IMR-90 (cell line): ENCODE measurements around the gene CYFIP1.
"Not testable (repeated sequence)": the region's sequence is repeated elsewhere in the genome, so short reads cannot be mapped to it uniquely, and the experiment has no call there.

Experiments used
- BHLHE40 ChIP-seq: fragments of 150-350 bp; IDR thresholded peaks from 2 replicates; pipeline ENCODE4 v1.6.1; 2016; ENCODE audit warnings: mild to moderate bottlenecking, low read depth, low read length
- CEBPB ChIP-seq: IDR thresholded peaks from 2 replicates; pipeline ENCODE4 v1.6.1; 2012; ENCODE audit warnings: low read depth, low read length, improper control_type of control experiment
- CHD1 ChIP-seq: IDR thresholded peaks from 2 replicates; pipeline ENCODE4 v1.6.1; 2012; ENCODE audit warnings: low read depth, low read length, improper control_type of control experiment
- CTCF ChIP-seq: conservative IDR thresholded peaks from 2 replicates; pipeline ENCODE4 v1.5.1; 2012; ENCODE audit warnings: mild to moderate bottlenecking, low read depth, low read length, improper control_type of control experiment
- ELK1 ChIP-seq: fragments of 150-350 bp; IDR thresholded peaks from 2 replicates; pipeline ENCODE4 v1.6.1; 2016; ENCODE audit warnings: low read depth, mild to moderate bottlenecking, low read length, moderate library complexity, borderline replicate concordance
- FOS ChIP-seq: fragments of 150-350 bp; IDR thresholded peaks from 2 replicates; pipeline ENCODE4 v1.6.1; 2016; ENCODE audit warnings: low read depth, low read length
- MAFK ChIP-seq: IDR thresholded peaks from 2 replicates; pipeline ENCODE4 v1.6.1; 2012; ENCODE audit warnings: low read depth, low read length, improper control_type of control experiment
- MAZ ChIP-seq: IDR thresholded peaks from 2 replicates; pipeline ENCODE4 v1.6.1; 2012; ENCODE audit warnings: low read depth, mild to moderate bottlenecking, low read length, improper control_type of control experiment, moderate library complexity, borderline replicate concordance
- POLR2A ChIP-seq: IDR thresholded peaks from 2 replicates; pipeline ENCODE4 v1.6.1; 2012; ENCODE audit warnings: mild to moderate bottlenecking, low read depth, low read length
- RAD21 ChIP-seq: IDR thresholded peaks from 2 replicates; pipeline ENCODE4 v1.6.1; 2012; ENCODE audit warnings: low read length, improper control_type of control experiment
- RCOR1 ChIP-seq: IDR thresholded peaks from 2 replicates; pipeline ENCODE4 v1.6.1; 2012; ENCODE audit warnings: mild to moderate bottlenecking, low read length, improper control_type of control experiment; ENCODE audit not compliant: insufficient replicate concordance
- RFX5 ChIP-seq: IDR thresholded peaks from 2 replicates; pipeline ENCODE4 v1.8.0; 2012; ENCODE audit warnings: low read depth, mild to moderate bottlenecking, low read length, moderate library complexity
- SMC3 ChIP-seq: fragments of 150-350 bp; IDR thresholded peaks from 2 replicates; pipeline ENCODE4 v1.6.1; 2016; ENCODE audit warnings: low read depth, mild to moderate bottlenecking, antibody characterized with exemption, low read length, moderate library complexity

- not testable (repeated sequence) for TF ChIP-seq CTCF, POLR2A, SMC3, RFX5, MAFK, CEBPB, MAZ, FOS, RCOR1, CHD1, RAD21, BHLHE40, ELK1
Measured at GRCh38 chr15:22981931-22982330, 1.8 kb upstream of the CYFIP1 start.
